Neural cell (in vitro differentiated cells): ENCODE measurements around the gene HJURP. TPM values are rescaled to one million over a fixed set of nuclear protein-coding genes. Genes with fewer than 3 reads are reported as not detected.

Source experiments
- H2AFZ ChIP-seq: fragments of 200-600, 300-800 bp; sonication (generic), shearing (Covaris generic); 2 replicates; pipeline ENCODE4 v1.6.0; 2014; ENCODE audit warnings: low read depth, mild to moderate bottlenecking, antibody characterized with exemption, low read length, moderate library complexity
- H3F3A ChIP-seq: fragments of 200-600 bp; shearing (Covaris generic); 2 replicates; pipeline ENCODE4 v1.6.1; 2016; ENCODE audit warnings: mild to moderate bottlenecking, moderate library complexity, mixed read lengths, antibody characterized with exemption, low read length; ENCODE audit not compliant: insufficient read depth, poor library complexity, severe bottlenecking
- H3K27ac ChIP-seq: fragments of 200-600, 300-800 bp; sonication (generic), shearing (Covaris generic); 2 replicates; pipeline ENCODE4 v1.5.1; 2014; ENCODE audit warnings: mild to moderate bottlenecking, low read length, moderate library complexity
- H3K27me3 ChIP-seq: fragments of 300-800, 200-600 bp; sonication (generic), shearing (Covaris generic); 2 replicates; pipeline ENCODE4 v1.6.0; 2014; ENCODE audit warnings: mild to moderate bottlenecking, low read depth, low read length, moderate library complexity; ENCODE audit not compliant: insufficient read depth
- H3K36me3 ChIP-seq: fragments of 300-800, 200-600 bp; sonication (generic), shearing (Covaris generic); 2 replicates; pipeline ENCODE4 v1.5.1; 2014; ENCODE audit warnings: mild to moderate bottlenecking, antibody characterized with exemption, low read length, moderate library complexity; ENCODE audit not compliant: insufficient read depth
- H3K4me2 ChIP-seq: fragments of 300-800, 200-600 bp; sonication (generic), shearing (Covaris generic); 2 replicates; pipeline ENCODE4 v1.6.0; 2014; ENCODE audit warnings: mild to moderate bottlenecking, low read length
- H3K4me3 ChIP-seq: fragments of 300-800, 200-600 bp; sonication (generic), shearing (Covaris generic); 2 replicates; pipeline ENCODE4 v1.5.1; 2014; ENCODE audit warnings: mild to moderate bottlenecking, low read length, moderate library complexity
- H3K79me2 ChIP-seq: fragments of 200-600 bp; shearing (Covaris generic); replicated peaks from 2 replicates; pipeline ENCODE4 v1.6.0; 2014; ENCODE audit warnings: mild to moderate bottlenecking, low read length, moderate library complexity; ENCODE audit not compliant: insufficient read depth
- H3K9ac ChIP-seq: fragments of 300-800, 200-600 bp; sonication (generic), shearing (Covaris generic); 2 replicates; pipeline ENCODE4 v1.6.1; 2016; ENCODE audit warnings: mild to moderate bottlenecking, low read length, mixed read lengths
- H3K9me2 ChIP-seq: fragments of 200-600 bp; shearing (Covaris generic); 2 replicates; pipeline ENCODE4 v1.6.1; 2016; ENCODE audit warnings: mild to moderate bottlenecking, low read length, mixed read lengths; ENCODE audit not compliant: insufficient read depth
- H3K9me3 ChIP-seq: fragments of 200-600, 300-800 bp; sonication (generic), shearing (Covaris generic); 2 replicates; pipeline ENCODE4 v1.6.1; 2016; ENCODE audit warnings: mild to moderate bottlenecking, mixed run types, low read length, moderate library complexity, mixed read lengths
- H4K20me1 ChIP-seq: fragments of 200-600 bp; shearing (Covaris generic); 2 replicates; pipeline ENCODE4 v1.6.1; 2016; ENCODE audit warnings: mild to moderate bottlenecking, mixed run types; ENCODE audit not compliant: insufficient read depth
- EP300 ChIP-seq: fragments of 450-650 bp; conservative IDR thresholded peaks from 2 replicates; pipeline ENCODE4 v1.6.1; 2014; ENCODE audit warnings: antibody characterized with exemption, mild to moderate bottlenecking, moderate library complexity; ENCODE audit not compliant: poor library complexity, severe bottlenecking
- EZH2 ChIP-seq: fragments of 200-600, 300-800 bp; shearing (Covaris generic), sonication (generic); IDR thresholded peaks from 2 replicates; pipeline ENCODE4 v1.6.1; 2014; ENCODE audit warnings: antibody characterized with exemption, low read length, borderline replicate concordance, mild to moderate bottlenecking; ENCODE audit not compliant: insufficient read depth, poor library complexity, severe bottlenecking
- MXI1 ChIP-seq: fragments of 450-650 bp; conservative IDR thresholded peaks from 2 replicates; pipeline ENCODE4 v1.6.1; 2014; ENCODE audit warnings: antibody characterized with exemption, mild to moderate bottlenecking; ENCODE audit not compliant: poor library complexity, severe bottlenecking
- POLR2AphosphoS5 ChIP-seq: IDR thresholded peaks from 2 replicates; pipeline ENCODE4 v1.6.1; 2012
- RAD21 ChIP-seq: fragments of 450-650 bp; conservative IDR thresholded peaks from 2 replicates; pipeline ENCODE4 v1.6.1; 2014; ENCODE audit warnings: antibody characterized with exemption, mild to moderate bottlenecking, moderate library complexity
- SMC3 ChIP-seq: fragments of 450-650 bp; conservative IDR thresholded peaks from 2 replicates; pipeline ENCODE4 v1.6.1; 2014; ENCODE audit warnings: antibody characterized with exemption, mild to moderate bottlenecking, moderate library complexity; ENCODE audit not compliant: poor library complexity
- TAF1 ChIP-seq: IDR thresholded peaks from 2 replicates; pipeline ENCODE4 v1.6.1; 2012; ENCODE audit warnings: low read depth
- polyA plus RNA-seq: library from polyadenylated mRNA; depleted of rRNA; stranded (reverse); fragments of >200 nt; gene quantifications from 2 replicates; pipeline ENCODE4 v1.2.3, GENCODE V29; 2014
- TF ChIP-seq, protein P1 (sequence below): fragments of 450-650 bp; IDR thresholded peaks from 2 replicates; pipeline ENCODE4 v1.5.1; 2014; ENCODE audit warnings: antibody characterized with exemption, mild to moderate bottlenecking, moderate library complexity; ENCODE audit not compliant: poor library complexity, severe bottlenecking
- TF ChIP-seq, protein P2 (sequence below): IDR thresholded peaks from 2 replicates; pipeline ENCODE4 v1.6.1; 2012; ENCODE audit warnings: borderline replicate concordance

HJURP gene
- polyA plus RNA-seq, 1 donor from 2014 or later, result 1.3 TPM

DNA sequence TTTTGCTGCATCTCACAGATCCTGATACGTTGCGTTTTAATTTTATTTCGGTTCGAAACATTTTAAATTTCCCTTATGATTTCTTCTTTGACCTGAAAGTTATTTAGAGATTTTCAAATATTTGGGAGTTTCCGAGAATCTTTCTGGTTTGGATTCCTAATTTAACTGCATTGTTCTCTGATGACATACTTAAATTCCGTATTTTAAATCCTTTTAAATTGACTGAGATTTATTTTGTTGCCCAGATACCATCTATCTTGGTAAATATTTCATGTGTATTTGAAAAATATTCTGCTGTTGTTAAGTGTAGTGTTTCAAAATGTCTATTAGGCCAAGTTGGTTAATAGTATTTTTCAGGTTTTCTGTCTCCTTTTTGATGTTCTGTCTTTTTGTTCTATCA lies 38.5 kb downstream of the HJURP start:
- Histone ChIP-seq H3K27me3 (no peaks in the 10 kb centered on the region), H3K27ac (no peak overlapping the region), H3K36me3 (no peaks in the 10 kb centered on the region), H4K20me1 (no peaks in the 10 kb centered on the region), H3K4me2 (no peak overlapping the region), H3K9me3 (no peaks in the 10 kb centered on the region), H2AFZ (no peak overlapping the region), H3K4me3 (no peak overlapping the region), H3K9me2 (no peaks in the 10 kb centered on the region), H3K9ac (no peak overlapping the region), H3F3A (no peaks in the 10 kb centered on the region), H3K79me2 (no peaks in the 10 kb centered on the region)
- no peak for TF ChIP-seq MXI1
- TF ChIP-seq EP300, result no peak
- TF ChIP-seq SMC3, result no peak
- no peak for TF ChIP-seq EZH2

DNA sequence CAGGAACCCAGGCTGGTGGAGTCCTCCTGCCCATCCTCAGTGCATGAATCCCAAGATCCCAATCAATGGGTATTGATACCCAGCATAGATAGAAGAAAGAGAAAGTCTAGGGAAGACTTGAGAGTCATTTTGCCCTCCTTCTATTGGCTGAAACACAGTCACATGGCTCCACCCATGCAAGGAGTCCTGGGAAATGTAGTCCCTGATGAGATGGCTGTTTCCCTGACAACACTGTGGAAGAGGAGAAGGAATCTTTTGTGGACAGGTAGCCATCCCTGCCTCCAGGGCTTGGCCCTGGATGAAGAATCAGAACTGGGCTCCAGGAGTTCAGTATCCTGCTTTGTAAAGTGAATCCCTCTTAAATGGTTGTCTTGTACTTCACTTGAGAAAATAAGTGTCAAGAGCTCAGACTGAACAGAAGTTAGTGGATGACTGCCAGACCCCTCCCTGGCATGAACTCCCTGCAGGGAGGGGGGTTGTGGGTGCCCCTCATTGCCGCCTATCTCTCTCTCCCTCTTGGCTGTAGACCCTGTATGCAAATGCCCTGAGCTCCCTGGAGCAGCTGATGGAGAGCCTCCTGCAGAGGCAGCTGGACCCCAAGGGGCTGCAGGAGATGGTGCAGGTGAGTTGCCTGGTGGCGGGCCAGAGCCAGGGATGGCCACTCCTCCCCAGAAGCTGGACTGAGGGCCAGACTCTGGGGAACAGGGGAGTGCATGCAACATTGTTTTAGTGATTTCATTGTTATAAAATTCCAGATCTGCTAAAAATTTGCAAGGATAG lies 40.1 kb downstream of the HJURP start:
- Histone ChIP-seq H3K4me3 (no peak overlapping the region), H4K20me1 (no peaks in the 10 kb centered on the region), H3K9me2 (no peaks in the 10 kb centered on the region), H3K9ac (no peak overlapping the region), H3K27me3 (no peaks in the 10 kb centered on the region), H3K36me3 (no peaks in the 10 kb centered on the region), H3K4me2 (no peak overlapping the region), H3F3A (no peaks in the 10 kb centered on the region), H3K79me2 (no peaks in the 10 kb centered on the region), H3K27ac (no peak overlapping the region), H2AFZ (no peak overlapping the region), H3K9me3 (no peaks in the 10 kb centered on the region)
- TF ChIP-seq MXI1 (no peak), TAF1 (no peak), EP300 (no peak), POLR2AphosphoS5 (no peak), RAD21 (no peak), EZH2 (no peak), SMC3 (no peak)
- TF ChIP-seq, protein P1, sequence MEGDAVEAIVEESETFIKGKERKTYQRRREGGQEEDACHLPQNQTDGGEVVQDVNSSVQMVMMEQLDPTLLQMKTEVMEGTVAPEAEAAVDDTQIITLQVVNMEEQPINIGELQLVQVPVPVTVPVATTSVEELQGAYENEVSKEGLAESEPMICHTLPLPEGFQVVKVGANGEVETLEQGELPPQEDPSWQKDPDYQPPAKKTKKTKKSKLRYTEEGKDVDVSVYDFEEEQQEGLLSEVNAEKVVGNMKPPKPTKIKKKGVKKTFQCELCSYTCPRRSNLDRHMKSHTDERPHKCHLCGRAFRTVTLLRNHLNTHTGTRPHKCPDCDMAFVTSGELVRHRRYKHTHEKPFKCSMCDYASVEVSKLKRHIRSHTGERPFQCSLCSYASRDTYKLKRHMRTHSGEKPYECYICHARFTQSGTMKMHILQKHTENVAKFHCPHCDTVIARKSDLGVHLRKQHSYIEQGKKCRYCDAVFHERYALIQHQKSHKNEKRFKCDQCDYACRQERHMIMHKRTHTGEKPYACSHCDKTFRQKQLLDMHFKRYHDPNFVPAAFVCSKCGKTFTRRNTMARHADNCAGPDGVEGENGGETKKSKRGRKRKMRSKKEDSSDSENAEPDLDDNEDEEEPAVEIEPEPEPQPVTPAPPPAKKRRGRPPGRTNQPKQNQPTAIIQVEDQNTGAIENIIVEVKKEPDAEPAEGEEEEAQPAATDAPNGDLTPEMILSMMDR, result no peak
- TF ChIP-seq, protein P2, sequence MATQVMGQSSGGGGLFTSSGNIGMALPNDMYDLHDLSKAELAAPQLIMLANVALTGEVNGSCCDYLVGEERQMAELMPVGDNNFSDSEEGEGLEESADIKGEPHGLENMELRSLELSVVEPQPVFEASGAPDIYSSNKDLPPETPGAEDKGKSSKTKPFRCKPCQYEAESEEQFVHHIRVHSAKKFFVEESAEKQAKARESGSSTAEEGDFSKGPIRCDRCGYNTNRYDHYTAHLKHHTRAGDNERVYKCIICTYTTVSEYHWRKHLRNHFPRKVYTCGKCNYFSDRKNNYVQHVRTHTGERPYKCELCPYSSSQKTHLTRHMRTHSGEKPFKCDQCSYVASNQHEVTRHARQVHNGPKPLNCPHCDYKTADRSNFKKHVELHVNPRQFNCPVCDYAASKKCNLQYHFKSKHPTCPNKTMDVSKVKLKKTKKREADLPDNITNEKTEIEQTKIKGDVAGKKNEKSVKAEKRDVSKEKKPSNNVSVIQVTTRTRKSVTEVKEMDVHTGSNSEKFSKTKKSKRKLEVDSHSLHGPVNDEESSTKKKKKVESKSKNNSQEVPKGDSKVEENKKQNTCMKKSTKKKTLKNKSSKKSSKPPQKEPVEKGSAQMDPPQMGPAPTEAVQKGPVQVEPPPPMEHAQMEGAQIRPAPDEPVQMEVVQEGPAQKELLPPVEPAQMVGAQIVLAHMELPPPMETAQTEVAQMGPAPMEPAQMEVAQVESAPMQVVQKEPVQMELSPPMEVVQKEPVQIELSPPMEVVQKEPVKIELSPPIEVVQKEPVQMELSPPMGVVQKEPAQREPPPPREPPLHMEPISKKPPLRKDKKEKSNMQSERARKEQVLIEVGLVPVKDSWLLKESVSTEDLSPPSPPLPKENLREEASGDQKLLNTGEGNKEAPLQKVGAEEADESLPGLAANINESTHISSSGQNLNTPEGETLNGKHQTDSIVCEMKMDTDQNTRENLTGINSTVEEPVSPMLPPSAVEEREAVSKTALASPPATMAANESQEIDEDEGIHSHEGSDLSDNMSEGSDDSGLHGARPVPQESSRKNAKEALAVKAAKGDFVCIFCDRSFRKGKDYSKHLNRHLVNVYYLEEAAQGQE, result no peak
